Neuronal stem cell (in vitro differentiated cells): ENCODE measurements around the gene ARMC6.

Experiments
- DNase-seq: peaks from one replicate; pipeline ENCODE4 v3.0.0-alpha.2; 2013; ENCODE audit warnings: low spot score
- H2AFZ ChIP-seq: one replicate; pipeline ENCODE4 v1.6.1; 2013; ENCODE audit warnings: mild to moderate bottlenecking, low read length, inconsistent platforms
- H2AK5ac ChIP-seq: 2 replicates; pipeline ENCODE4 v1.6.1; 2013; ENCODE audit warnings: low read depth, mild to moderate bottlenecking, inconsistent platforms, low read length, moderate library complexity, mixed read lengths
- H2BK120ac ChIP-seq: 2 replicates; pipeline ENCODE4 v1.6.1; 2013; ENCODE audit warnings: low read depth, mild to moderate bottlenecking, inconsistent platforms, low read length, moderate library complexity, mixed read lengths
- H2BK12ac ChIP-seq: one replicate; pipeline ENCODE4 v1.6.1; 2013; ENCODE audit warnings: low read length, inconsistent platforms
- H2BK15ac ChIP-seq: 2 replicates; pipeline ENCODE4 v1.6.1; 2013; ENCODE audit warnings: mild to moderate bottlenecking, low read length, inconsistent platforms, mixed read lengths
- H2BK5ac ChIP-seq: one replicate; pipeline ENCODE4 v1.6.1; 2013; ENCODE audit warnings: inconsistent platforms, mild to moderate bottlenecking, low read length, moderate library complexity
- H3K14ac ChIP-seq: one replicate; pipeline ENCODE4 v1.6.1; 2013; ENCODE audit warnings: low read length, inconsistent platforms
- H3K18ac ChIP-seq: 2 replicates; pipeline ENCODE4 v1.6.1; 2013; ENCODE audit warnings: low read length, inconsistent platforms
- H3K23ac ChIP-seq: 2 replicates; pipeline ENCODE4 v1.6.1; 2013; ENCODE audit warnings: low read depth, mild to moderate bottlenecking, mixed read lengths, low read length, inconsistent platforms; ENCODE audit not compliant: poor library complexity
- H3K27ac ChIP-seq: replicated peaks from 3 replicates; pipeline ENCODE4 v1.5.1; 2013; ENCODE audit warnings: low read length, inconsistent platforms
- H3K27me3 ChIP-seq, 3 experiments: 2 replicates each; pipeline ENCODE4 v1.6.1; 2013; ENCODE audit warnings: low read length in 3 of 3, mild to moderate bottlenecking in 2 of 3, inconsistent platforms in 1 of 3, low read depth in 1 of 3, mixed read lengths in 1 of 3, moderate library complexity in 1 of 3; ENCODE audit not compliant: control insufficient read depth in 3 of 3, insufficient read depth in 3 of 3
- H3K36me3 ChIP-seq, 2 donors: replicated peaks in 1 of 2; 2 replicates each; pipeline ENCODE4 v1.6.1; 2013; ENCODE audit warnings: low read length in 2 of 2; ENCODE audit not compliant: control insufficient read depth in 2 of 2, insufficient read depth in 2 of 2
- H3K4ac ChIP-seq: 2 replicates; pipeline ENCODE4 v1.6.1; 2013; ENCODE audit warnings: inconsistent platforms, mild to moderate bottlenecking, low read length, moderate library complexity
- H3K4me1 ChIP-seq, 2 donors: 1 replicate in 1 of 2; 2 replicates in 1 of 2; pipeline ENCODE4 v1.6.1; 2013; ENCODE audit warnings: low read length in 2 of 2, low read depth in 1 of 2; ENCODE audit not compliant: control insufficient read depth in 2 of 2, insufficient read depth in 1 of 2
- H3K4me2 ChIP-seq: one replicate; pipeline ENCODE4 v1.6.1; 2013; ENCODE audit warnings: mild to moderate bottlenecking, low read length, inconsistent platforms; ENCODE audit not compliant: insufficient read depth, poor library complexity, severe bottlenecking
- H3K4me3 ChIP-seq, 2 donors: 2 replicates each; pipeline ENCODE4 v1.5.1; 2013; ENCODE audit warnings: low read length in 2 of 2, mild to moderate bottlenecking in 2 of 2, inconsistent platforms in 1 of 2, moderate library complexity in 1 of 2
- H3K79me1 ChIP-seq: one replicate; pipeline ENCODE4 v1.6.1; 2013; ENCODE audit warnings: low read depth, mild to moderate bottlenecking, inconsistent platforms, low read length, moderate library complexity
- H3K9ac ChIP-seq: one replicate; pipeline ENCODE4 v1.6.1; 2013; ENCODE audit warnings: mild to moderate bottlenecking, low read depth, low read length, inconsistent platforms; ENCODE audit not compliant: poor library complexity
- H3K9me3 ChIP-seq, 2 donors: replicated peaks in 1 of 2; 2 replicates each; pipeline versions ENCODE3 to v1.6.1; 2013; ENCODE audit warnings: low read length in 2 of 2, mild to moderate bottlenecking in 2 of 2, inconsistent platforms in 1 of 2, low read depth in 1 of 2, mixed read lengths in 1 of 2, moderate library complexity in 1 of 2; ENCODE audit not compliant: control insufficient read depth in 2 of 2, insufficient read depth in 1 of 2
- H4K8ac ChIP-seq: one replicate; pipeline ENCODE4 v1.6.1; 2013; ENCODE audit warnings: low read depth, mild to moderate bottlenecking, inconsistent platforms, low read length, moderate library complexity
- H4K91ac ChIP-seq: one replicate; pipeline ENCODE4 v1.6.1; 2013; ENCODE audit warnings: low read length, low read depth, mild to moderate bottlenecking, inconsistent platforms; ENCODE audit not compliant: poor library complexity
- WGBS, 2 donors: extraction: QIAGEN DNeasy Blood & Tissue Kit; methylation state at CpG; one replicate each; pipeline ENCODE4 v1.1.7; 2013; ENCODE audit warnings: missing lambda C conversion rate in 2 of 2, mixed read lengths in 1 of 2; ENCODE audit not compliant: insufficient read length in 2 of 2, insufficient replicate concordance in 1 of 2; ENCODE audit errors: extremely low coverage in 2 of 2; 5-methylcytosine and 5-hydroxymethylcytosine counted together

The ARMC6 gene

DNA sequence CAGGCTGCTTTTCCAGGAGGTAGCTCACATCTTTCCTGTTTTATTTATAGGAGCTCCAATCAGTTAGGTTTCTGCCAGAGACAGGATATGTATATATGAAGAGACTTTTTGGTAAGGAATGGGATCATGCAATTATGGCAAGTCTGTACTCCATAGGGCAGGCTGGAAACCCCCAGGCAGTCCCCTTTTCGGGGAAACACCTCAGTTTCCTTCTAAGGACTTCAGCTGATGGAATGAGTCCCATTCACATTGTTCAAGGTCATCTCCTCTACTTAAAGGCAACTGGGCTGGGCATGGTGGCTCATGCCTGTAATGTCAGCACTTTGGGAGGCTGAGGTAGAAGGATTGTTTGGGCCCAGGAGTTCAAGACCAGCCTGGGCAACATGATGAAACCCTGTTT lies 19.5 kb downstream of the ARMC6 start:
- H2BK5ac ChIP-seq = no peak overlapping the region

DNA sequence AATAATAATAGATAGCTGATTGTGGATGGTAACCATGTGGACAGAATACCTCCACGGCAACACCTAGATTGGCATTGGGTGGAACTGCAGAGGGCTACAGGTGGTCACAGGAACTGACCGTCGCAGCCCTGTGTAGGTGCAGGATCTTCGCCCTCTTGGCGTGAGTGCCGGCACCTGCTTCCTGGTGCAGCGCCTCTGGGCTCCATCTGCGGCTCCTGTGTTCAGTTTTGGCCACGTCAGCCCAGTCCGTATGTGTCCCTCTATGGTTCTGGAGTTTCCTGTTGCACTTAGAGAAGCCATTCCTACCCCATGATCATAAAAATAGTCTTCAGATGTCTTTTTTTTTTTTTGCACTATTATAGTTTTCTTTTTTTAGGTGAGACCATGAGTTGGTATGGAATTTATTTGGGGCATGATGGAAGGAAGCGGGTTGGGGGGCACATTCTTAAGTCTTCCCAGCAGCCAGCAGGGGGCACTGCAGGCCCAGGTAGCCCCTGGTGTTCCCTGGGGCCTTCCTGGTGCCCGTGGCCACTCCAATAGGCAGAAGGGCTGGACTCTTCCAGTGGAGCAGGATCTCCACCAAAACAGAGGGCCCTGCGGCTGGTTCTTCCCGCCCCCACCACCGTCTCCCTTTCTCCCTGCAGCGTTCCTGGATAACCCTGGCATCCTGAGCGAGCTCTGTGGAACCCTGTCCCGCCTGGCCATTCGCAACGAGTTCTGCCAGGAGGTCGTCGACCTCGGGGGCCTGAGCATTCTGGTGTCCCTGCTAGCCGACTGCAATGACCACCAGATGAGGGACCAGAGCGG lies 20.3 kb downstream of the ARMC6 start:
- H3K79me1 ChIP-seq = peaks cover 4% of the 10 kb centered on the region
- no peak overlapping the region for H3K27ac ChIP-seq
- no peak overlapping the region for H2AFZ ChIP-seq
- no peak overlapping the region for H2AK5ac ChIP-seq
- no peak overlapping the region for H4K91ac ChIP-seq
- no peak overlapping the region for H4K8ac ChIP-seq
- H3K27me3 ChIP-seq = no peaks in the 10 kb centered on the region
- no peak overlapping the region for H2BK5ac ChIP-seq
- no CpG with 5 or more reads among the region's 25 CpGs for WGBS, 2 donors
- H3K18ac ChIP-seq = no peak overlapping the region
- no peak overlapping the region for H3K4me3 ChIP-seq
- no peaks in the 10 kb centered on the region for H3K4me1 ChIP-seq
- H3K9ac ChIP-seq = no peak overlapping the region
- H3K36me3 ChIP-seq = peaks cover 43 to 95% of the 10 kb centered on the region in 2 donors
- H3K4me2 ChIP-seq = no peak overlapping the region
- peak overlapping the region; percentile 5 for H3K23ac ChIP-seq
- no peak overlapping the region for H2BK15ac ChIP-seq
- H3K14ac ChIP-seq = no peak overlapping the region
- H3K4ac ChIP-seq = no peak overlapping the region
- no peak overlapping the region for H2BK120ac ChIP-seq
- peak; percentile 59 for DNase-seq
- H3K9me3 ChIP-seq = no peaks in the 10 kb centered on the region
- no peak overlapping the region for H2BK12ac ChIP-seq

More for the DNA sequence above, 19.5 kb downstream of the ARMC6 start:
- Histone ChIP-seq H3K4me3 (no peak overlapping the region), H3K14ac (no peak overlapping the region), H3K36me3 (peaks cover 40 to 90% of the 10 kb centered on the region in 2 donors), H3K27me3 (no peaks in the 10 kb centered on the region), H4K91ac (no peak overlapping the region), H4K8ac (no peak overlapping the region), H3K9me3 (no peaks in the 10 kb centered on the region), H3K23ac (no peak overlapping the region), H2BK12ac (no peak overlapping the region), H3K9ac (no peak overlapping the region), H3K4me2 (no peak overlapping the region), H2BK15ac (no peak overlapping the region), H3K4ac (no peak overlapping the region), H2AK5ac (no peak overlapping the region), H3K79me1 (peaks cover 4% of the 10 kb centered on the region), H2BK120ac (no peak overlapping the region), H2AFZ (no peak overlapping the region), H3K4me1 (no peaks in the 10 kb centered on the region), H3K18ac (no peak overlapping the region), H3K27ac (no peak overlapping the region)
- DNase-seq = no peak
- WGBS, 2 donors = no CpG with 5 or more reads among the region's 1 CpG

DNA sequence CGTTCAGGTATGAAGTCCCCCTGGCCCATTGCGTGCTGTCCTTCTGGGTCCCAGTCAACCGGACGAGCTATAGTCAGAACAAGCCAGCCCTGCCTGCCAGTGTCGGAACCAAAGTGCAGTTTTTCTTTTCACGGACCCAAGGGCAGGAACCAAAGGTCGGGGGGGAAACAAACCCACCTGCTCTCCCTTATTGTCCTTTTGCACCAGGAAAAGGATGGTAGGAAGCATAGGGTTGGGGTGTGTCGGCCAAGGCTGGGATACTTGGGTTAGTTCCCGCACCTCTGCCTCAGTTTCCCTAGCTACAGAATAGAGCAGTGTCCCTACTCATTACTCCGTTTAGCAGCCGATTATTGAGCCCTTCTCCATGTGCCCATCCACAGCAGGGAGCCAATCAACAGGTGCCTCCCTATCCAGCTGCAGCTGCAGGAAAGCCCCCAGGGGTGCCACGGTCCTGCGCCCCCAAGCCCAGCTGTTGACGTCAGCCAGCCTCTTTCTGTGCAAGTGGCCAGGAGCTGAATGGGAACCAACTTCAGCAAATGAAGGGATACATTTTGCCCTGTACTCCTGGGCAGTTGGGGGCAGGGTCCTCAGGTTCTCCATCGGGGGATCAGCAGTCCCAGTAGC lies 21.0 kb downstream of the ARMC6 start:
- Histone ChIP-seq H3K27me3 (no peaks in the 10 kb centered on the region), H2AFZ (no peak overlapping the region), H3K4me3 (no peak overlapping the region), H3K9ac (no peak overlapping the region), H3K36me3 (peaks cover 44 to 94% of the 10 kb centered on the region in 2 donors), H3K27ac (no peak overlapping the region), H3K4me1 (no peaks in the 10 kb centered on the region), H3K9me3 (no peaks in the 10 kb centered on the region), H2BK15ac (no peak overlapping the region), H2BK120ac (no peak overlapping the region), H3K4me2 (no peak overlapping the region), H3K79me1 (peaks cover 4% of the 10 kb centered on the region), H2BK12ac (no peak overlapping the region), H3K18ac (no peak overlapping the region), H3K4ac (no peak overlapping the region), H2BK5ac (no peak overlapping the region), H4K91ac (no peak overlapping the region), H4K8ac (no peak overlapping the region), H3K23ac (peak overlapping the region; percentile 5), H3K14ac (no peak overlapping the region), H2AK5ac (no peak overlapping the region)
- no CpG with 5 or more reads among the region's 15 CpGs for WGBS, 2 donors
- DNase-seq = no peak

DNA sequence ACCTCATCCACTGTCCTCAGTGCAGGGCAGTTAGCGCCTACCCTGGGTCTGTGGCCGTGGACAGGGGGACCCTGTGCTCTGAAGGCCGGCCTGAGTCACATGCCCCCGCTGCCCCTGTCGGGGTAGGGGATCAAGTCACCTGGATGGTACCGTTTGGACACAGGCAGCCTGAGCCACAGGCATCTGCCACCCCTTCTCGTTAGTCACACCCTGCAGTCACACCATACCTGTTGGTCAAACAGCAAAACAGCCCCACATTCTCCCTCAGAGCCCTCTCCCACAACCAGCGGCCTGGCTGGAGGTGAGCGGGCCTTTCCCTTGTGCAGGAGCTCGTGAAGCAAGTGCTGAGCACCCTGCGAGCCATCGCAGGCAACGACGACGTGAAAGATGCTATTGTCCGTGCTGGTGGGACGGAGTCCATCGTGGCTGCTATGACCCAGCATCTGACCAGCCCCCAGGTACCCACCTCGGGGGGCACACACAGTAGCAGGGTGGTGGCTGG lies 21.6 kb downstream of the ARMC6 start:
- H3K23ac ChIP-seq = no peak overlapping the region
- H3K27me3 ChIP-seq = no peaks in the 10 kb centered on the region
- no CpG with 5 or more reads among the region's 19 CpGs for WGBS, 2 donors
- no peak overlapping the region for H2AFZ ChIP-seq
- peaks cover 4% of the 10 kb centered on the region for H3K79me1 ChIP-seq
- no peaks in the 10 kb centered on the region for H3K4me1 ChIP-seq
- no peak overlapping the region for H2BK12ac ChIP-seq
- H3K9me3 ChIP-seq = no peaks in the 10 kb centered on the region
- no peak overlapping the region for H3K27ac ChIP-seq
- no peak for DNase-seq
- H3K4me3 ChIP-seq = no peak overlapping the region
- H2BK120ac ChIP-seq = no peak overlapping the region
- H3K4ac ChIP-seq = no peak overlapping the region
- H4K8ac ChIP-seq = peak overlapping the region; percentile 65
- H2AK5ac ChIP-seq = no peak overlapping the region
- H3K9ac ChIP-seq = no peak overlapping the region
- H3K4me2 ChIP-seq = no peak overlapping the region
- no peak overlapping the region for H3K14ac ChIP-seq
- H3K36me3 ChIP-seq = peaks cover 44 to 94% of the 10 kb centered on the region in 2 donors
- peak overlapping the region; percentile 82 for H2BK5ac ChIP-seq
- H3K18ac ChIP-seq = no peak overlapping the region
- H4K91ac ChIP-seq = no peak overlapping the region
- H2BK15ac ChIP-seq = no peak overlapping the region
